ENCODE data around the gene OR6V1. TPM values are rescaled to one million over a fixed set of nuclear protein-coding genes. Genes with fewer than 3 reads are reported as not detected.

Gene OR6V1, protein sequence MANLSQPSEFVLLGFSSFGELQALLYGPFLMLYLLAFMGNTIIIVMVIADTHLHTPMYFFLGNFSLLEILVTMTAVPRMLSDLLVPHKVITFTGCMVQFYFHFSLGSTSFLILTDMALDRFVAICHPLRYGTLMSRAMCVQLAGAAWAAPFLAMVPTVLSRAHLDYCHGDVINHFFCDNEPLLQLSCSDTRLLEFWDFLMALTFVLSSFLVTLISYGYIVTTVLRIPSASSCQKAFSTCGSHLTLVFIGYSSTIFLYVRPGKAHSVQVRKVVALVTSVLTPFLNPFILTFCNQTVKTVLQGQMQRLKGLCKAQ
- total RNA-seq = not detected

DNA sequence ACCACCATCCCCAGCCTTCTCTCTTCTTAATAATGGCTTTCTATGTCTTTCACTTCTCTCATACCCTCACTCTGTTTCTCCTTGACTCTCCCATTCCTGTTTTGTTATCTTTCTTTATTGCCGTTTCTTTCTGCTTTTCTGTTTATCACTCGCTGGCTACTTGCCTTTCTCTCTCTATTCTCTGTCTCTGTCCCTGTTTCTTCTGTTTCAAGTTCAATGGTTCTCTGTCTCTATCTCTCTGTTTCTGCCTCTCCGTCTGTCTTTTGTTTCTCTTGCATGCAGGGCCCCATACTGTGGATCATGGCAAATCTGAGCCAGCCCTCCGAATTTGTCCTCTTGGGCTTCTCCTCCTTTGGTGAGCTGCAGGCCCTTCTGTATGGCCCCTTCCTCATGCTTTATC, at the start of gene OR6V1:
Gene OR6V1 (plus strand): TSS at position 301 of the 400 bp plus-strand sequence. CDS start 0 bp downstream, at position 301.
- H3K27ac ChIP-seq = no peak within 1 kb of the TSS
- intact Hi-C loops (cut with DNase I; ENCODE audit: low total_unique reads) = no loop called here

DNA sequence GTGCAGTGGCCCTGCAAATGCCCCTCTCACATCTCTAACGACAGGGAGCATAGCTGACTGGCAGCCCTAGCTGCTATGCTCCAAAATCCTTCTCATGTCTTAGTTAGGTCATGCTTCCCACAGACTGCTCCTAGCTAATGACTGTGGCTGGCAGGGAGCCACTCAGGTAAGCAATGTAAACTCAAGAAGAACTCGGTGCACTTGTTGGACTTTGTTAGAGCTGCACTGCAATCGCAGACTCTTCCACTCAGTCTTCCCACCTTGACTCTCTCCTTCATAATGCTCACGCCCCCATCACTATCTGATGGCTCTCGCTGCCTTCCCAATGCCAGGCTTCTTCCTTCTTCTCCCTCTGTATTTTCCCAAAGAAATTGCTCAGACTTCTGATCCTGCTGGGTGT, 49.2 kb upstream of the OR6V1 start:
- Histone ChIP-seq H3K4me3 (no peak overlapping the region), H3K36me3 (no peaks in the 10 kb centered on the region), H3K9me3 (no peaks in the 10 kb centered on the region), H3K27me3 (no peaks in the 10 kb centered on the region), H3K4me1 (no peaks in the 10 kb centered on the region), H3K27ac (no peak overlapping the region)
- intact Hi-C loops (cut with DNase I; ENCODE audit: low total_unique reads) = loop anchor here (10.0 kb wide), 1 partner anchor 212 kb away; no protein-coding TSS in a partner anchor
- no peak for DNase-seq
- TF ChIP-seq, protein P1, sequence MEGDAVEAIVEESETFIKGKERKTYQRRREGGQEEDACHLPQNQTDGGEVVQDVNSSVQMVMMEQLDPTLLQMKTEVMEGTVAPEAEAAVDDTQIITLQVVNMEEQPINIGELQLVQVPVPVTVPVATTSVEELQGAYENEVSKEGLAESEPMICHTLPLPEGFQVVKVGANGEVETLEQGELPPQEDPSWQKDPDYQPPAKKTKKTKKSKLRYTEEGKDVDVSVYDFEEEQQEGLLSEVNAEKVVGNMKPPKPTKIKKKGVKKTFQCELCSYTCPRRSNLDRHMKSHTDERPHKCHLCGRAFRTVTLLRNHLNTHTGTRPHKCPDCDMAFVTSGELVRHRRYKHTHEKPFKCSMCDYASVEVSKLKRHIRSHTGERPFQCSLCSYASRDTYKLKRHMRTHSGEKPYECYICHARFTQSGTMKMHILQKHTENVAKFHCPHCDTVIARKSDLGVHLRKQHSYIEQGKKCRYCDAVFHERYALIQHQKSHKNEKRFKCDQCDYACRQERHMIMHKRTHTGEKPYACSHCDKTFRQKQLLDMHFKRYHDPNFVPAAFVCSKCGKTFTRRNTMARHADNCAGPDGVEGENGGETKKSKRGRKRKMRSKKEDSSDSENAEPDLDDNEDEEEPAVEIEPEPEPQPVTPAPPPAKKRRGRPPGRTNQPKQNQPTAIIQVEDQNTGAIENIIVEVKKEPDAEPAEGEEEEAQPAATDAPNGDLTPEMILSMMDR (IDR thresholded peaks at IDR 0.05) = no peak
- TF ChIP-seq POLR2A (IDR thresholded peaks at IDR 0.05) = no peak

More for the DNA sequence above, at the start of gene OR6V1:
- Histone ChIP-seq H3K36me3 (no peaks in the 10 kb centered on the region), H3K4me1 (no peaks in the 10 kb centered on the region), H3K27me3 (no peaks in the 10 kb centered on the region), H3K4me3 (no peak within 1 kb of the TSS), H3K9me3 (no peaks in the 10 kb centered on the region)
- DNase-seq = no peak
- no peak for TF ChIP-seq POLR2A (IDR thresholded peaks at IDR 0.05)
- TF ChIP-seq, protein P1 (IDR thresholded peaks at IDR 0.05) = no peak

DNA sequence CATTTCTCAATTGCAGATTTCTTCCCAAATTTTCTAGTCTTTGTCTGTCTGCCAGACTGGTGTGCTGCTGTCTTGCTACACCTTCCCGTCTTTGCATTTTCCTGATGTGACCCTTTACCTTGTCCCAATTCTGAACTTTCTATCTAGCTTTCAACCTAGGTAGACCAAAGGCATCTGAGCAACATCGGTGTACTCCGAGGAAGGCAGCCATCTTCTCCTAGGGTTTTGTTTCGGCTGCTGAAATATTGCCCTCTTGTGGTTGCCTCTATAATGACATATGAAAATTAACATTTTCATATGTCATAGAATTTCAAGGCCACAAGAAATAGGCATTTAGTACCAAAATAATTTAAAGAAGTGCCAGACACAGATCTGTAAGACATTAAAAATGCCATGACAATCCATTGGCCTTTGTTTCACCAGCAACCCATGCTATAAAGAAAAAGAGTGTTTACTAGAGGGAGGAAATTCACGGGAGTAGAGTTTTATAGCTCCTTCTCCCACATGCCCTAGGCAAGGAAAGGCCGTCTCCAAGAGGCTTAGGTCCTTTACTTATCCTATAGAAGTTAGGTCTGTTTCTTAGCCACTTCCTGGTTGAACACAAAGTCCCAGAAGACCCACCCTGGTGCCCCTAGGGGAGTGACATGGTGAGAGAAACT, 48.6 kb upstream of the OR6V1 start:
- no peak for DNase-seq
- Histone ChIP-seq H3K27ac (peak overlapping the region in 1 of 2 donors; percentile 40), H3K27me3 (no peaks in the 10 kb centered on the region), H3K36me3 (no peaks in the 10 kb centered on the region), H3K9me3 (no peaks in the 10 kb centered on the region), H3K4me3 (no peak overlapping the region), H3K4me1 (no peaks in the 10 kb centered on the region)
- no peak for TF ChIP-seq POLR2A (IDR thresholded peaks at IDR 0.05)
- TF ChIP-seq, protein P1 (IDR thresholded peaks at IDR 0.05) = peak; percentile 41 to 52 (median 52)
- intact Hi-C loops (cut with DNase I; ENCODE audit: low total_unique reads) = loop anchor here (10.0 kb wide), 1 partner anchor 211 kb away; no protein-coding TSS in a partner anchor

DNA sequence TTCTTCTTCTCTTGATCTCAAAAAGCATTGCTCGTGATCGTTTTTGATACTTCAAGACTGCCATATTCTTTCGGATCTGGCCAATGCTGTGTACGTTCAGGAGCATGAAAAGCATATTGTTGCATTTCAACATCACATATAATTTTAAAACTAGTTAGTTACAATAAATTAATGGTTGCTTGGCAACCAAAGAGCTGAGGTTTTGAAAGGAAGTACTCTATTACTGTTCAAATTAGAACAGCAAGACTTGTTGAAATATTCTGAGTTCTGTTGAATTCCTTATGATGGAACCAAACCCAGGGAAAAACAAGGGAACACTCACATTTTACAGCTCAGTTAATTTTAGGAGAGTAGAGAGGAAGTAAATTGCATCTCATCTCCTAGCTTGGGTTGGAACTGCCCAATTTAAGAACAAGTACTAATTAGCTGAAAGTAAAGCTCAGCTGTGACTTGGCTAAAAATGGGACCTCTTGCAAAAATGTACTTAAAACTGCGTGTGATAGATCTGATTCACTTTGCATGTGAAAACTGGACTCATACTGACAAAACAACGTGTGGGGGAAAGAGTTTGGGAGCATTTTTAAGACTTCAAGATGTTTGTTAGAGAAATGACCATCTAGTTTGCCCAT, 46.4 kb upstream of the OR6V1 start:
- TF ChIP-seq POLR2A (IDR thresholded peaks at IDR 0.05) = no peak
- TF ChIP-seq, protein P1 (IDR thresholded peaks at IDR 0.05) = no peak
- intact Hi-C loops (cut with DNase I; ENCODE audit: low total_unique reads) = loop anchor here (10.0 kb wide), 1 partner anchor 209 kb away; no protein-coding TSS in a partner anchor
- no peak for DNase-seq
- Histone ChIP-seq H3K27me3 (no peaks in the 10 kb centered on the region), H3K4me3 (no peak overlapping the region), H3K9me3 (no peaks in the 10 kb centered on the region), H3K4me1 (no peaks in the 10 kb centered on the region), H3K27ac (no peak overlapping the region), H3K36me3 (no peaks in the 10 kb centered on the region)

Data from uterus (tissue), 4 donors.